Measurements from ENCODE around the gene RTRAF.

Gene RTRAF

DNA sequence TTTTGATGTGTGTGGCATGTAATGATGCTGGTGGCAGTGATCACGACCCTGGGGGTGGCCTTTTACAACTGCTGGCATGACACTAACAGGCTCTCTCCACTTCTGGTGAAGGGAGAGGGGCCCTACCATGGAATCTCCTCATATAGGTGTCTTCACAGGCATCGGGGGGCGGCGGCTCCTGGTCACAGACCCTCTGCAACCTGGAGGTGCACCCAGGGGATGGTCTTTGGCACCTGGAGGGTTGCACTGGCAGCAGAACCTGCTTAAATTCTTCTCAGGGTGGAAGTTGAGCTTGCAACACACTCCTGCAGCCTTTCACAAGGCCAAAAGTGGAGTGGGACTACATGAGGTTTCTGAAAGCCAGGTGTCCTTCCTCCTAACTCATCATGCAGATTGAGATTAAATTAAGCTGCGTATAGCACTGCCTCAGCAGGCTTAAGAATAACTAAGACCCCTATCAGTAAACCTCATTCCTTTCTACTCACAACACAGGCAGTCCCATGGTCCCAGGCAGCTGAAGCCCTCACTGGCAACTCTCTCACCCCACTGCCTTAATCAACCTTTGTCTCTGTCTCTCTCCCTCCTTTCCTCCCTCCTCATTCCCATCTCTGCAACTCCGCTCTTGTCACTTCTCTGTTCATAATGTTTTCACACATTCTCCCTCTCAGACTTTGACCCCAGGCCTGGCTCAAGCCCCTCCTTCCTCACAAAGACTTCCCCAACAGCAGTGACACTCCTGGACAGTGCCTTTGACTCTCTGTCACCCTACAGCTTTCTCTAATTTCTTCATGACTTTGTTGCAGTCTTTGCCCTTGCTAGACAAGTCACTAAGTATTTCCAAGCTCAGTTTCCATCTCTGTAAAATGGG, 60.6 kb downstream of the RTRAF start:
- no peak for DNase-seq (ENCODE audit: low read depth)

DNA sequence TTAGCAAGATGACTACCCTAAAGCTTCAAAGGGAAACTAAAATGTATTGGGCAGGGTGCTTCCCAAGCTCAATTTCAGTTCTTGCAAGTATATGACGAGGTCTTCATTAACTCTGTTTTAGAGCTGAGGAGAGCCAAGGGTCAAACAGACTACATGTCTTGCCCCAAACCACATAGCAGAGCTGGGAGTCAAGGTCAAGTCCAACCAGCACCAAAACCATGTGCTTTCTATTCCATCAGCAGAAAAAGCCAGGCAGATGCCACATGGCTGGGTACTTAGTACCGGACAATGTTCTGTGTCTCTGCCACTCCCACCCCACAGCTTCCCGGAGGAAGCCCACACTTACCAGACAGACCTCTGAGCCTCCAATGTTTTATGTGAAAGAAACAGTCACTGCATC, 61.9 kb downstream of the RTRAF start:
- DNase-seq (ENCODE audit: low read depth) = no peak

- no peak for DNase-seq (ENCODE audit: low read depth)
Measured at GRCh38 chr14:52051871-52052270, 62.5 kb downstream of the RTRAF start.

- DNase-seq (ENCODE audit: low read depth) = no peak
Measured at GRCh38 chr14:52052288-52052943, 63.1 kb downstream of the RTRAF start.

- DNase-seq (ENCODE audit: low read depth) = no peak
Measured at GRCh38 chr14:52053044-52053443, 63.7 kb downstream of the RTRAF start.

GRCh38 chr14:52054678-52055077, 65.3 kb downstream of the RTRAF start:
- DNase-seq (ENCODE audit: low read depth) = no peak

DNA sequence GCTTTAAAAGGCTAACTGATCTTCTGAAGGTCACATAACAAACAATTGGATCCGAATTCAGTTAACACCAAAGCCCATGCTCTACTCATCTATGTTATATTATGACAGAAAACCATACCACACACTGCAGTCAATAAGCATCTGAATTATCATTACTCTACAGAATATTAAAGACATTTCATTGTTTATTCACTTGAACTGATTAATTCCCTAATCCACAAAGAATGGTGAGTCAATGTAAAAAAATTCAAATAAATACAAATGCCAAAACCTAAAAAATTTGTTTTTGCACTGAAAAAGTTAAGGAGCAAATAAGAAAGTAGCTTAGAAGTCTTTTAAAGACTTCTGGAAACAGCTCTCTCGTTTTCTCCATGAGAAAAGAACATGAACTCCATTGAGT, 65.8 kb downstream of the RTRAF start:
- no peak for DNase-seq (ENCODE audit: low read depth)

- no peak for DNase-seq (ENCODE audit: low read depth)
Measured at GRCh38 chr14:52058341-52058740, 69.0 kb downstream of the RTRAF start.

GRCh38 chr14:52059649-52060048, 70.3 kb downstream of the RTRAF start:
- no peak for DNase-seq (ENCODE audit: low read depth)

DNA sequence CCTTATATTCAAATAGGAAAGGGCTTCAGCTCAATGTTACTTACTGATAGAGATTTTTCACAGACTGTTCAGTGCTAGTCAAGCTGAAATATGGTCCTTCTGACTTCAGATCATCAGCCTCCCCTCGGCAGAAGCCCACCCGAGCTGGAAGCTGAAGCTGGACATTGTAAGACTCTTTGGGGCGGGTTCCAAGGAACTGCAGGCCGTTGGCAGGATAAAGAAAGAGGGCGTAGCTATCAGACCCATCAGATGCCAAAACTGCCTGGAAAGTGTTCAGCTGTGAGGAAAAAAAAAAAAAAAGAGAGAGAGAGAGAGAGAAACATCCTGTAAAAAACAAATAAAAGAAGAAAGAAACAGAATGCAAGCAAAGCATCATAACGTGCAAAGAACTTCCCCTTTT, 70.7 kb downstream of the RTRAF start:
- no peak for DNase-seq (ENCODE audit: low read depth)

Measured in HS-5 (cell line).